ENCODE results near the gene LMO4. TPM values are rescaled to one million over a fixed set of nuclear protein-coding genes. Genes with fewer than 3 reads are reported as not detected.

The LMO4 gene
- total and polyA plus RNA-seq, 2 experiments from 2014 or later = 35.6 to 96.2 TPM

GRCh38 chr1:87368907-87369306 lies 40.2 kb downstream of the LMO4 start:
- Mint-ChIP-seq H3K27ac (no peak overlapping the region), H3K9me3 (peaks cover 13% of the 10 kb centered on the region), H3K27me3 (ENCODE audit: insufficient read depth, low read depth, poor library complexity) (peaks cover 7% of the 10 kb centered on the region), H3K36me3 (ENCODE audit: low read depth) (peaks cover 12% of the 10 kb centered on the region), H3K4me3 (no peak overlapping the region), H3K4me1 (peaks cover 16% of the 10 kb centered on the region)
- DNase-seq (ENCODE audit: low spot score) = no peak
- no peaks in the 10 kb centered on the region for H3K36me3 ChIP-seq (ENCODE audit: insufficient read depth)
- no peak overlapping the region for H3K4me2 ChIP-seq
- no peaks in the 10 kb centered on the region for H4K20me1 ChIP-seq (replicated peaks; ENCODE audit: insufficient read depth)
- H3K27ac ChIP-seq (ENCODE audit: low read depth) = no peak overlapping the region
- TF ChIP-seq, protein P1, sequence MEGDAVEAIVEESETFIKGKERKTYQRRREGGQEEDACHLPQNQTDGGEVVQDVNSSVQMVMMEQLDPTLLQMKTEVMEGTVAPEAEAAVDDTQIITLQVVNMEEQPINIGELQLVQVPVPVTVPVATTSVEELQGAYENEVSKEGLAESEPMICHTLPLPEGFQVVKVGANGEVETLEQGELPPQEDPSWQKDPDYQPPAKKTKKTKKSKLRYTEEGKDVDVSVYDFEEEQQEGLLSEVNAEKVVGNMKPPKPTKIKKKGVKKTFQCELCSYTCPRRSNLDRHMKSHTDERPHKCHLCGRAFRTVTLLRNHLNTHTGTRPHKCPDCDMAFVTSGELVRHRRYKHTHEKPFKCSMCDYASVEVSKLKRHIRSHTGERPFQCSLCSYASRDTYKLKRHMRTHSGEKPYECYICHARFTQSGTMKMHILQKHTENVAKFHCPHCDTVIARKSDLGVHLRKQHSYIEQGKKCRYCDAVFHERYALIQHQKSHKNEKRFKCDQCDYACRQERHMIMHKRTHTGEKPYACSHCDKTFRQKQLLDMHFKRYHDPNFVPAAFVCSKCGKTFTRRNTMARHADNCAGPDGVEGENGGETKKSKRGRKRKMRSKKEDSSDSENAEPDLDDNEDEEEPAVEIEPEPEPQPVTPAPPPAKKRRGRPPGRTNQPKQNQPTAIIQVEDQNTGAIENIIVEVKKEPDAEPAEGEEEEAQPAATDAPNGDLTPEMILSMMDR (conservative IDR thresholded peaks at IDR 0.05; ENCODE audit: low read depth in 2 of 2) = no peak
- TF ChIP-seq CREB1 (CRISPR knock-in tag; IDR thresholded peaks at IDR 0.05; ENCODE audit: low read depth) (no peak), STAT1 (IDR thresholded peaks at IDR 0.05; ENCODE audit: unreplicated experiment) (no peak), EZH2 (IDR thresholded peaks at IDR 0.05; ENCODE audit: low read depth, unreplicated experiment) (no peak), ETS1 (IDR thresholded peaks at IDR 0.05) (no peak), NANOG (IDR thresholded peaks at IDR 0.05; ENCODE audit: borderline replicate concordance) (no peak), JUNB (IDR thresholded peaks at IDR 0.05; ENCODE audit: unreplicated experiment) (no peak), POLR2AphosphoS5 (IDR thresholded peaks at IDR 0.05; ENCODE audit: low read depth) (no peak), ZNF462 (CRISPR knock-in tag; IDR thresholded peaks at IDR 0.05) (no peak), ZNF114 (CRISPR knock-in tag; IDR thresholded peaks at IDR 0.05) (no peak), REST (IDR thresholded peaks at IDR 0.05; ENCODE audit: unreplicated experiment) (no peak), EZH2phosphoT487 (IDR thresholded peaks at IDR 0.05; ENCODE audit: unreplicated experiment) (no peak), ZNF331 (CRISPR knock-in tag; IDR thresholded peaks at IDR 0.05; ENCODE audit: low read depth) (no peak)
- no peak overlapping the region for H2AFZ ChIP-seq
- H3K4me1 ChIP-seq (ENCODE audit: insufficient read depth) = peaks cover 5% of the 10 kb centered on the region
- no peak overlapping the region for H3K4me3 ChIP-seq
- H3K27me3 ChIP-seq (ENCODE audit: insufficient read depth) = no peaks in the 10 kb centered on the region
- 0 out of 2 replicates have a peak, but pooled peaks cover 7% of the 10 kb centered on the region for H3K9me2 ChIP-seq (ENCODE audit: insufficient read depth)
- no peaks in the 10 kb centered on the region for H3K79me2 ChIP-seq (replicated peaks; ENCODE audit: insufficient read depth)
- no peaks in the 10 kb centered on the region for H3F3A ChIP-seq (replicated peaks; ENCODE audit: low read depth)
- ATAC-seq = no peak

Data from GM23338 (cell line).